HEK293 (cell line): ENCODE results near the gene OR11H1.
"Not testable (repeated sequence)": the region's sequence is repeated elsewhere in the genome, so short reads cannot be mapped to it uniquely, and the experiment has no call there.

ENCODE experiments used
- KLF1 ChIP-seq: fragments of 450-650 bp; formaldehyde crosslinking; IDR thresholded peaks from 2 replicates; pipeline ENCODE4 v1.5.1; 2016; ENCODE audit warnings: missing biosample characterization, missing genetic modification characterization
- TF ChIP-seq, protein P1 (sequence below): fragments of 450-650 bp; formaldehyde crosslinking; IDR thresholded peaks from 2 replicates; pipeline ENCODE4 v1.5.1; 2016; ENCODE audit warnings: missing biosample characterization, missing genetic modification characterization

GRCh38 chr22:15515896-15516295 lies 12.1 kb upstream of the OR11H1 start:
- TF ChIP-seq, protein P1, sequence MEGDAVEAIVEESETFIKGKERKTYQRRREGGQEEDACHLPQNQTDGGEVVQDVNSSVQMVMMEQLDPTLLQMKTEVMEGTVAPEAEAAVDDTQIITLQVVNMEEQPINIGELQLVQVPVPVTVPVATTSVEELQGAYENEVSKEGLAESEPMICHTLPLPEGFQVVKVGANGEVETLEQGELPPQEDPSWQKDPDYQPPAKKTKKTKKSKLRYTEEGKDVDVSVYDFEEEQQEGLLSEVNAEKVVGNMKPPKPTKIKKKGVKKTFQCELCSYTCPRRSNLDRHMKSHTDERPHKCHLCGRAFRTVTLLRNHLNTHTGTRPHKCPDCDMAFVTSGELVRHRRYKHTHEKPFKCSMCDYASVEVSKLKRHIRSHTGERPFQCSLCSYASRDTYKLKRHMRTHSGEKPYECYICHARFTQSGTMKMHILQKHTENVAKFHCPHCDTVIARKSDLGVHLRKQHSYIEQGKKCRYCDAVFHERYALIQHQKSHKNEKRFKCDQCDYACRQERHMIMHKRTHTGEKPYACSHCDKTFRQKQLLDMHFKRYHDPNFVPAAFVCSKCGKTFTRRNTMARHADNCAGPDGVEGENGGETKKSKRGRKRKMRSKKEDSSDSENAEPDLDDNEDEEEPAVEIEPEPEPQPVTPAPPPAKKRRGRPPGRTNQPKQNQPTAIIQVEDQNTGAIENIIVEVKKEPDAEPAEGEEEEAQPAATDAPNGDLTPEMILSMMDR (tag by site-specific recombination), result not testable (repeated sequence)
- not testable (repeated sequence) for TF ChIP-seq KLF1 (tag by site-specific recombination)
